HG03565 (cell line): ENCODE data around the gene LGALS7B.

Experiments
- ATAC-seq: cut with Tn5 transposase; IDR thresholded peaks from one replicate; pipeline ENCODE4 v1.9.1; 2021; ENCODE audit warnings: mild to moderate bottlenecking, moderate library complexity; ENCODE audit not compliant: unreplicated experiment

LGALS7B gene

GRCh38 chr19:38839816-38840582 is 51.0 kb downstream of the LGALS7B start:
- ATAC-seq, result no peak

GRCh38 chr19:38840583-38840968 is 51.6 kb downstream of the LGALS7B start:
- no peak for ATAC-seq
